NCI-H345 (cell line): ENCODE data around the gene ACVR1B.

ENCODE experiments used
- DNase-seq: peaks from one replicate; lab custom pipeline; 2025; lab: John Stamatoyannopoulos, UW

The ACVR1B gene

DNA sequence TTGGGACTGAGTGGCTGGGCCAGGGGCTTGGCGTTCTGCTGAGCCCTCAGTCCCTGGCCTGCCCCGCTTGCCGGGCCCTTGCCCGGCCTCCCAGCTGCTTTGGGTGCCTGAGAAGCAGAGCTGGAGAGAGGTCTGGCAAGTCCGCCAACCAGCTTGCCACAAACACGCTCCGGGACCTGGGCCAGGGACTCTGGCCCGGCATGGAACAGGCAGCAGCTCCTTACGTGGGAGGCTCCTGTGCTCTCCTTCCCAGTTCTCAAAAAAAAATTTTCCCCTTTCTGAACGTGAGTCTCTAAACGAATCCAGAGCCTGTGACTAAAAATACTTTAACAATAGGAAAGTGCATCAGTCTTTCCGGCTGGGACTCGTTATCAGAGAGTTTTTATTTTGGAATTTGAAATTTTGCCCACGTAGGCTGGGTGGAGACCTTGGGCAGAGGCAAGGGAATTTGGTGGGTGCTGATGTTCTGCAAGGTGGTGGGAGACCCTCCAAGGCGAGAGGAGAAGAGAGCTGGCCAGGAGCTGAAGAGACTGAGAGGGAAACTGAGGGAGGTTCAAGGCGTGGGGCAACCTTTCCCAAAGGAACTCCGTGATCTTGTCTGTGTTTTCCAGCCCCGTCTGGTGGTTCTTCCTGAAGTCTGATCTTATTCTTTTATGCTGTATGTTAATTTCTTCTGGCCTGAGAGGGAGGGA is 92.9 kb downstream of the ACVR1B start:
- no peak for DNase-seq

DNA sequence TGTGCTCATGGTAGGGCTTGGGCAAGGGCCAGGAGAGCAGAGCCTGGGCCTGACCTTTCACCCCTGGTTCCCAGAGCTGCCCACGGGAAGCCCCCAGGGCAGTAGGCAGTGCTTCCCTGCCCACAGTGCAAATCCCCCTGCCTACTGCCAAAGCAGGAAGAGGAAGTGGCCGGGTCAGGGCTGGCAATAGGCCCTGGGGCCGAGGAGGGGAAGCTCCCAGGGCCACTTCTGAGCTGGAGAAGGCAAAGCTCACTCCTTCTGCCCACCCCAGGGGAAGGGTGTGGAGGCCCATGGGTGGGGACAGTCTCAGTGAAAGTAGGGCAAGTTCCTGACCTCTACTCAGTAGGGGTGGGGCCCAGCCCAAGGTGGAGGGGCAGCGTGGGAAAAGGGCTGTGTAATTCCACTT is 94.3 kb downstream of the ACVR1B start:
- no peak for DNase-seq
